ENCODE results near the gene CFB.

GRCh38 chr6:31946370-31946885, 533 bp downstream of the CFB start:
- TF ChIP-seq SUZ12 (IDR thresholded peaks at IDR 0.05), result no peak
- no peak for TF ChIP-seq SP1 (IDR thresholded peaks at IDR 0.05)
- no peak for TF ChIP-seq TARDBP (IDR thresholded peaks at IDR 0.05)
- no peak for TF ChIP-seq ELF4 (IDR thresholded peaks at IDR 0.05)
- no peak for TF ChIP-seq PKNOX1 (IDR thresholded peaks at IDR 0.05)
- TF ChIP-seq FOXM1 (IDR thresholded peaks at IDR 0.05; ENCODE audit: borderline replicate concordance), result no peak

All from HEK293T (cell line).